GM21723 (cell line): ENCODE measurements around the gene MOB3B.

Experiments used
- ATAC-seq: cut with Tn5 transposase; IDR thresholded peaks from one replicate; pipeline ENCODE4 v1.9.1; 2021; ENCODE audit warnings: mild to moderate bottlenecking, moderate library complexity; ENCODE audit not compliant: unreplicated experiment

MOB3B gene

DNA sequence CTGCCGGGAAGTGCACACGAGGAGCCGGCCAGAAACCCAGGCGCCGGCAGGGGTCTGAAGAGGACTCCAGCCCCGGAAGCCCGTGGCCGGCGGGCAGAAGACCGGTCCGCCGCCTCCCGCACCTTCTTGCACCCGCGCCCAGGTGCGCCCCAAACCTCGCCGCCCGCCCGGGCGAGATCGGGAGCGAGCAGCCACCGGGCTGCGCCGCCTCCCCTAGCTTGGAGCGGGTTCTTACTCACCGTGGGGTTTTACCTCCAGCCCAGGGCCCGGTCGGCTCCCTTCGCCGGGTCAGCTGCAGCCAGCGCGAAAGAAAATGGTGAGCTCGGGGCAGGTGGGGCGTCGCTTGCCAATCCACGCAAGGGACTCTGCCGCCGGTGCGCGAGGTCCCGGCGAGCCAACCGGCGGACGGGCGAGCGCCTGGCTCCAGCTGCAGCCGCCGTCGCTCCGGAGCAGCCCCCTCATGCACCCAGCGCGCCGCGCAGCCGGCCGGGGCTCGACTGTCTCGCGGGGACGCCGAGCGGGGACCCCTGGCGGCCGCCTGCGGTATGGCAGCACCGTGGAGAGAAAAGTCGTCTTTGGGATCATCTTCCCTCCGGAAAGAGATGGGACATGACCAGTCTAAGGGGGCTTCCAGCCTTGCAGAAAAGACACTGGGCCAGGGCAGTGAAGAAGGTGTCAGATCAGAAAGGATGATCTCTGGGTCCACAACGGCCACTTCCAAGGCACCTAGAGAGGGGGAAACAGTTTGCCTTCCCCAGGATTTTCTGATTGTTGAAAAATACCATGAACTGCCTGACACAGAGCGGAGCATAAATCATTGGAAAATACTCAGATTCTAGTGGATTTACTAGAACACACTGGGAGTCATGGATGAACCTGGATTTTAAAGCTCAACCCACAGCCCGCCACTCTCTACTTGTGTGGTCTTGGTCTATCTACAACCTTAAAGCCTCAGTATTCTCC lies at the start of gene MOB3B:
MOB3B (minus strand) TSS at position 499 of the 963 bp plus-strand sequence. CDS start 74,264 bp downstream, outside the sequence.
- peak; percentile 74 for ATAC-seq

DNA sequence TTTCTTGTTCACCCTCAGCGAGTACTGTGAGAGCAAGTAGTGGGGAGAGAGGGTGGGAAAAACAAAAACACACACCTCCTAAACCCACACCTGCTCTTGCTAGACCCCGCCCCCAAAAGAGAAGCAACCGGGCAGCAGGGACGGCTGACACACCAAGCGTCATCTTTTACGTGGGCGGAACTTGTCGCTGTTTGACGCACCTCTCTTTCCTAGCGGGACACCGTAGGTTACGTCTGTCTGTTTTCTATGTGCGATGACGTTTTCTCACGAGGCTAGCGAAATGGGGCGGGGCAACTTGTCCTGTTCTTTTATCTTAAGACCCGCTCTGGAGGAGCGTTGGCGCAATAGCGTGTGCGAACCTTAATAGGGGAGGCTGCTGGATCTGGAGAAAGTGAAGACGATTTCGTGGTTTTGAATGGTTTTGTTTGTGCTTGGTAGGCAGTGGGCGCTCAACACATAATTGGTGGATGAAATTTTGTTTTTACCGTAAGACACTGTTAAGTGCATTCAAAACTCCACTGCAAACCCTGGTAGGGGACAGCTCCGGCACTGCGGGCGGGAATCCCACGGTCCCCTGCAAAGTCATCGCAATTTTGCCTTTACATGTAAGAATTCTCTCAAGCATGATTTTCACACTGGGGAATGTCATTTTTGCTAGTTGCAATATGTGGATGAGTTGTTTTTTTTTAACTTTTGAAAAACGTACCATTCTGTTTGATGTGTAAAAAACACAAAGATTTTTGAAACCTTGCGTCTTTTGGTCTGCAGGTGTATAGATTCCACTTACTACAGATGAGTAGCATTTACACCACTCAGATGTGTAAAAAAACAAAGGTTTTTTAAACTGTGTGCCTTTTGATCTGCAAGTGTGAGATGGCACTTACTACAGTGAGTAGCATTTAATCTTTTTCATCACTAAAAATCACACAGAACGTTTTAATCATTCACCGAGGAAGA lies 44.3 kb upstream of the MOB3B start:
- peak; percentile 90 for ATAC-seq

DNA sequence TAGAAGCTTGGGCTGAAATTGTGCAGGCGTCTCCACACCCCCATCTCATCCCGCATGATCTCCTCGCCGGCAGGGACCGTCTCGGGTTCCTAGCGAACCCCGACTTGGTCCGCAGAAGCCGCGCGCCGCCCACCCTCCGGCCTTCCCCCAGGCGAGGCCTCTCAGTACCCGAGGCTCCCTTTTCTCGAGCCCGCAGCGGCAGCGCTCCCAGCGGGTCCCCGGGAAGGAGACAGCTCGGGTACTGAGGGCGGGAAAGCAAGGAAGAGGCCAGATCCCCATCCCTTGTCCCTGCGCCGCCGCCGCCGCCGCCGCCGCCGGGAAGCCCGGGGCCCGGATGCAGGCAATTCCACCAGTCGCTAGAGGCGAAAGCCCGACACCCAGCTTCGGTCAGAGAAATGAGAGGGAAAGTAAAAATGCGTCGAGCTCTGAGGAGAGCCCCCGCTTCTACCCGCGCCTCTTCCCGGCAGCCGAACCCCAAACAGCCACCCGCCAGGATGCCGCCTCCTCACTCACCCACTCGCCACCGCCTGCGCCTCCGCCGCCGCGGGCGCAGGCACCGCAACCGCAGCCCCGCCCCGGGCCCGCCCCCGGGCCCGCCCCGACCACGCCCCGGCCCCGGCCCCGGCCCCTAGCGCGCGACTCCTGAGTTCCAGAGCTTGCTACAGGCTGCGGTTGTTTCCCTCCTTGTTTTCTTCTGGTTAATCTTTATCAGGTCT lies 43.5 kb upstream of the MOB3B start, which contains the start of gene C9orf72:
C9orf72 (minus strand) TSS at position 564 of the 716 bp plus-strand sequence. CDS start 6,361 bp downstream, outside the sequence.
- ATAC-seq = peak; percentile 63

DNA sequence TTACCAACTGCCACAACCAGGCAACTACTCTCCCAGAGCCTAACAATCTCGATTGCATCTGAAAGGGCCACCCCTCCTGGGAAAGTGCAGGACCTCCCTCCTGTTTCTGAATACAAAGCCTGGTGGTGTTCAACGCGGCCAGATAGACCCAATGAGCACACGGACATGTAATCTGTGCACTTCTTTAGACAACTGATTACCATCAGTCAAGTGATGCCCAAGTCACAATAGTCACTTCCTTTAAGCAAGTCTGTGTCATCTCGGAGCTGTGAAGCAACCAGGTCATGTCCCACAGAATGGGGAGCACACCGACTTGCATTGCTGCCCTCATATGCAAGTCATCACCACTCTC lies 42.9 kb upstream of the MOB3B start:
- ATAC-seq = peak; percentile 45

DNA sequence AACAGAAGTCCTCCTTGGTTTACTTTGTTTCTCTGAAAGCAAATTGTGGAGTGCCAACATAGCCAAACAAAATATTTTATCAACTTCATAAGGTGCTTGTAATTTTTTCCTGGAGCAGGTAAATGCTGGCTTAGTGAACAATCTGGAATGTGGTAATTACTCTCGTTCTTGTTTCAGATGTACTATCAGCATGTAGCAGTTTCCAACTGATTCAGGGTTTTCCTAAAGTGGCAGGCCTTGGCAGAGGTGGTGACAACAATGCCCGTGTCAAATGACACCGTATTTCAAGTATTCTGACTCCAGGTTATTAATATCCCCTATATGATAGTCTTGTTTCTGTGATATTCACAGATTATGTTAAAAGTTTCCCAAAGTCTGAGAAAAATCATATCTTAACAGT lies 42.4 kb upstream of the MOB3B start:
- ATAC-seq = no peak

DNA sequence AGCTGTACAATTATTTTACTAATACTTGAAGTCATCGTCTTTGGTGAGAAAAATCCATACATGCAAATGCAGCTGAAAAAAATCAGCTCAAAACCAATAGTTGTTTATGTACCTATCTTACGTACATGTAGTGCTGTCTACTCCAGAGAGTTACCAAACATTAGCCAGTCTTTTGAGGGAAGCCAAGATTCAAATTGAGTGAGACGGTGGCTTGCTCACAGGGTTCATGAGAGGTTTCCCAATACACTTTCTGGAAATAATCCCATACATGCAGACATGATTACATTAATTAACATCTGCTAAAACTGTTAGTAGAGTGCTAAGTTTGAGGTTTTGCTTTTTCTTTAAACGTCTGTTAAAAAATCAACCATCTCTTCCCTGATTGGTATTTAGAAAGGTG lies 41.4 kb upstream of the MOB3B start:
- no peak for ATAC-seq

DNA sequence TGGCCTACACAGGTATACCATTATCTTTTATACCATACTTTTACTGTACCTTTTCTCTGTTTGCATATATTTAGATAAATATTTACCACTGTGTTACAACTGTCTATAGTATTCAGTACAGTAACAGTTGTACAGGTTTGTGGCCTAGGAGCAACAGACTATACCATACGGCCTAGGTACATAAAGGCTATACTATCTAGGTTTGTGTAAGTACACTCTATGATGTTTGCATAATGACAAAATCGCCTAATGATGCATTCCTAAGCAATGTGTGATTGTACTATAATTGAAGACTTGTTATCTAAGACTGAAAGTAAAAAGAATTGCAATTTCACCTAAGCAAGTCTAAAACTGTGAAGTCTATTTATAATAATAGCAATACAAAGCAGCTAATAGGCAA lies 39.8 kb upstream of the MOB3B start:
- no peak for ATAC-seq

DNA sequence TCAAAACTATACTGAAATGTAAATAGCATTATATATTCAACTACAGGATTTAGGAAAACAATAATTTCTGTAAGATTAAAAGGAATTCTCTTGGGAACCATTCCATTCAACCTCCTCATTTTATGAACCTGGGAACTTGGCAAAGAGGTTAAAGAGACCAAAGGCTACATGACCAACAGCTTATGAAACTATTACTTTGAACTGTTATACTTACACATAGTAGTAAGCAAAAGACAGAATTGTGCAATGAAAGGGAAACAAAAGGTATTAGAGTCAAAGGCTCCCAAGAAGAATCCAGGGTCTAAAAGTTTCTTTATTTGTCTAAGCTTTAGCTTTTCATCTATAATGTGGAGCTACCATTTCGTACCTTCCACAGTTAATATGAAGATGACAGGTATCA lies 36.5 kb upstream of the MOB3B start:
- no peak for ATAC-seq

DNA sequence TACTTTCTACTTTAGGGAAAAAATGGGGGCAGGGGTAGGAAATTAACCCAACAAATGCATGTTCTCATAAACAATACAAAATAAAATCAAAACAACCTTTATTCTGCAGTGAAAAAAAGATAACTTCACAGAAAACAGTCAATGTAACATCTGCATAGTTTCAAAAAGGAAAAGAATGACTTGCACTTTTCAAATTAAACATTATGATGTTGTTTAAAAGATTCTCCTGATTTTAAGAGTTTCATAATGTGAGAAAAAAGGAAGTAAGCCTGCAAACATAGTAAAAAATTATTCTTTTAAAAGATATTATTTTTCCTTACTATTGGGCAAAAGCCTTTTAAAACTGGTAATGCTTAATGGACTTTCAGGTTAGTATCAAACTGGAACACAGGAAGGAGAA lies 36.1 kb upstream of the MOB3B start:
- no peak for ATAC-seq

DNA sequence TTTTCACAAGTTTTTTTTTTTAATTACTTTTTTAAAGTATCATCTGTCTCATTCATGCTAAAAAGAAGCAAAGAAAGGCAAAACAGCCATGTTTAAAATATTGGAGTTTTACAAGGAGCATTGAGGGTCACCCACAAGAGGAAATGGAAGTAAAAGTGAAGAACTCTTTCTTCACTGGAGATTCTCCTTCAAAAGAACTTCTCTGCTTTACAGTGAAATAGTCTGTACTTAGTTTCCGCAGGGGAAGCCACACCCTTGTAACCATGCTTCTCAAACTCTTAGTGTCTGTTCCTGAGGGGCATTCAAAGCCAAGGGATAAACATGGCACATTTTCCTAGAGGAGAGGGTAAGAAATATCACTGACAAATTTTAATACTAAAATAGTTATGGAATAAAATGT lies 35.1 kb upstream of the MOB3B start:
- no peak for ATAC-seq

DNA sequence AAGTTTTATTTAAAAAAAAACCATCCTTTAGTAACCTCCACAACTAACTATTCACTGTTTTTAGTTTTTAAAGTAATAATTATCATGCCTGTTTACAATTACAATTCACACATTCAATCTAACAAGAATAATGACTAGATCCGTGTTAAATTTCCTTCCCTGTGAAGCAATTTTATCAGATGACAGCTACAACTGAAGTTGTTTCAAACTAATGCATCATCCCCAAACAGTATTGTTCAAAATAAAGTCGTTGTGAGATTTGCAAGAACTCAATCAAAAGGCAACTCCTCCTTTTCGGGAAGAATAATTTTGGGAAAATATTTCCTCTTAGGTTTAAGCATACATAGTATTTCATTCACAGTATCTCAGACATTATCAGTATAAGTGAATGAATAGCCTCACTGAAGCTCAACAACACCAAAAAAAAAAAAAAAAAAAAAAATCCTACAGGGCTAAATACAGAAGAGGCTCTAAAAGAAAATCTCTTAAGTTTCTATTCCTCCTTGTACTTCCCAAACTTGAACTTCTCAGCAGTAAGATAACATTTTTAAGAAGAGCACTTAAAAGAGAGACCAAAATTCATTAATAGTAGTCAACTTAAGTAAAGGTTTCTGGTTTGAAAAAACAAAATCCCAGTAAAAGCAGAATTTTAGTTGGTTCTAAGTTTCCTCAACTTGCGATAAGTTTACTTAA lies 34.3 kb upstream of the MOB3B start:
- no peak for ATAC-seq

DNA sequence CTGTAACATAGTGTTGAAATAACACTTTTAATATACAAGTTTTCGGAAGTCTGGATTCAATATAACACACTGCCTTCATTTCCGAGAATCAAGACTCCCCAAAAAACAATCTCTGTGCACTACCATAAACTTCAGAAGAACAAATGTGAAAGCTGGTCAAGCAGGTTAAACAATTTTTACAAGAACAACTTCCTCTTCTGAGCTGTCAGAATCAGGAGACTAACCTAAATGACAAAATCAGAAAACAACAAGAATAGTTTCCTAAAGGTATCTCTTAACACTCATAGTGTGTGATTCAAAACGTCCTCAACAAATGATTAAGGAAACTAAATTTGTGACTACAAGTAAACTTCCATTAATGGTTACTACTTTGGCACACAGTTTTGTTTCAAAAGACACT lies 32.1 kb upstream of the MOB3B start:
- ATAC-seq = peak; percentile 56

DNA sequence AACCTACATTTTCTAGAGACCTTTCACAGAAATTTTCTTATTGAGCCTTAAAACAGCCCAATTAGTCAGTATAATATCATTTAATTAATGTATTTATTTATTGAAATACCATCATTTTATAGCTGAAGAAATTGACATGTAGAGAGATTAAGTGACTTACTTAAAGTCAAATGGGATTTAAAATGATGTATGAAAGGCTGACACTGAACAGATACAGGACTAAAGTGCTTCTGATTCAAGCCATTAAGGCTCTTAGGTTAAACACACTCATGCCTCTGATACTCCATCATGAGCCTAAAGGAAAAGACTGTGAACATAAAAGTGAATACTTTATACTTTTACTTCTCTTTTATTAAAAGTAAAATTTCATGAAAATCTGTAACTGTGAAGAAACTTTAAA lies 30.8 kb upstream of the MOB3B start:
- ATAC-seq = no peak

DNA sequence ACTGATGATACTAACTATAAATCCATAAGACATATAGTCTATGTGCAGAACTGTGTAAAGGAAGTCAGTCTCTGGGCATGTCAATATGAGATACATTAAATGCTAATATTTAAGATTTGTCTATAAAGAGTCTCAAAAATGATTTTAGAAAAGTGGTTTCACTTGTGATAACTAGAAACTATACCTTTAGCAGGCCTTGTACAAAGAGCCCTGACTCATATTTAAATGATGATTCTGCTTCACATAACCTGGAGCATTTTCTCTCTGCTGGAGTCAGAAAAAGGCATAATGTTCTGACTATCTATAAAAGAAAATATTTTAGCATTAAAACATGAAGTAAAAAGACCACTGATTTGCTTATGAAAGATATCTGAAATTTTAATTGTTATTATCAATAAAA lies 28.7 kb upstream of the MOB3B start:
- no peak for ATAC-seq

DNA sequence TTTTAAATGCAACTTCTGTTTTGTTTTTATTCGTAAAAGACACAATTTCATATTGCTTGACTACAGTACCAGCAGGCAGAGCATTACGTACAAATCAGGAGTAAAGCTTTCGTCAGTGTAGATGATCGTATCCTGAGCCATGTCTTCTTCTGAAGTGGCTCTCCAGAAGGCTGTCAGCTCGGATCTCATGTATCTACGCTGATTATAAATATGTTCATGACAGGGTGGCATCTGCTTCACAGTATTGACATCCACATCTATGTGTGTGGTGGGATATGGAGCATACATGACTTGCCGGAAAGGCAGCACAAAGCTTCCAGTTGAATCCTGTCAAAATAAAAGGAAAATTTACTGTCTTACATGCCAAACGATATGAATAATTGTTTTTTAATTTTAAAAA lies 26.9 kb upstream of the MOB3B start:
- ATAC-seq = no peak

DNA sequence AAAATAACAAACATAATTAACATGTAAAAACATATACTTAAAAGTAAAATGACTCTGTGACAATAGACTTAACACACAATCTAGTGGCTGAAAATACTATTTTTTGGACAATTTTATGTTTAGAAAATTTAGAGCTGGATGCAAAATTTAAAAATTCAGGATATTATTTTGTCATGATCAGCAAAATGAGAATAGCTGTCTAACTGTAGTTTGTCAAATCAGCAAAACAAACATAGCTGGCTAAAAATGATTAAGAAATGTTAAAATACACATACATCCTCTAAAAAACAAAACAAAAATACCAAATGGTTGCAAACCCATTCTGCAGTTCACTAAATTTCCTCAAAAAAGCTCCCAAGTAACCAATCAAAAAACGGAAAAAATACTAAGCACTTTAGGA lies 25.1 kb upstream of the MOB3B start:
- ATAC-seq = no peak

DNA sequence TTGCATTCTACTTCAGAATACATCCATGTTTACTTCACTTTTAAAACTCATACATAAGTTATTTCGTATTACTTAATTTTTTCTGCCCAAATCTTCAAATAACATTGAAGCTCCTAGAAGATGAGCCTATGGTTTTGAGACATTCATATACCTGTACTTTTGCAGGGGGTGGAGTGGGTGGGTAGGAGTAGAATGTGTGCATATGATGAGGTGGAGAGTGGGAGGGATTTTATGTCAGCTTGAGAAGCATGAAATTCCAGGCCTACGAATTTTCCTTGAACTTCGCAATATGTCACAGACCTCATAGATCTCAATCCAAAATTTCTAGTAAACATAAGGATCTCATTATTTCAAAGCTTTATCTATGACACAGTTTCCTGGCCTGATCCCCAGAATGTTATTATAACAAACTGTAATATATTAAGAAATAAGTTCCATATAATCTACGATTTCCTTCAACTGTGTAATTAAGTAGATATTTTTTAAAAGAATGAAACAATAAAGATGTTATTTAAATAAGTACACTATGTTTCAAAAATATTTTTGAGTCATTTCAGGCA lies 19.7 kb upstream of the MOB3B start:
- no peak for ATAC-seq

DNA sequence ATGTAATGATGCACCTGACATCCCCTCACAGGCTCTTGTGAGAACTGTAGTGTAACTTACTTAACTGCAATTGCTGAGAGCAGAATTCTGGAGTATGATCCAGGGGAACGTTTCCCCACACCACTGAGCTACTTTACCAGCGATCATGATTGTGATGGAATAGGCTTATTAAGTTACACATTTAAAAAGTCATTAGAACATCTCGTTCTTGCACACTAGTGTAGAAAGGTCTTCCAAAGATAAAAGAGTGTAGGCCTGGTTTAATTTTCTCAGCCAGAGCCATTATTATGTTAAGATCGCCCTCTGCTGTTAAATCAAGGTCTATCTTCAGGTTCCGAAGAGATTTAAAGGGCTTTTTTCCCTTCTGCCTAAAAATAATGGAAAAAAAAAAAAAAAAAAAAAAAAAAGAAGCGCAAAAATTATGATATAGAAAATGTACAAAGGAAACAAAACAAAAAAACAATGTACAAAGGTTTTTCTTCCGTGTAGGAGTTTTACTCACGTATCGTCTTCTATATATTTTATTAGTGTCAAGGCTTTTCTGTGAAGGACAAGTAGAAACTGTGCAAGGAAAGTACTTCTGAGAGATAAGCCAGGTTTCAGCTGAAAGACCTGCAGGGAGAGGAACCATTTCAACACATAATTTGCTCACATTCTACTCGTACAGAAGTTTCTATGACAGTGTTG lies 18.6 kb upstream of the MOB3B start:
- ATAC-seq = no peak

DNA sequence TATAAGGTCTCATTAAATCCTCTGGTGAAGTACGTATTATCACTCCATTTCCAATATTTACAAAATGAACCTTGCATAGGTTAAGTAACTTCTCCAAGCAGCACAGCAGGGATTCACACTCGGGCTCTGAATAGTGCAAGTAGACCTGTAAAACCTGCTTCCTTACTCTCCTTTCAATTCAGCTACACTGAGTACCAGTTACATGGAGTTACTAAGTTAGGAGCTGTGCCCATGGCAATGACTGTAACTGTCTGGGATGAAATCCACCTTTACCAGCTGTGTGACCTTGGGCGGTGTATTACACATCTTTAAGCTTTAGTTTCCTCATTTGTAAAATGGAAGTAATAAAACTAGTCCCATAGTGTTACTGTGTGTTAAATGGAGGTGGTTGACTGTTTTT lies 15.9 kb upstream of the MOB3B start:
- no peak for ATAC-seq
